Kidney epithelial cell (primary cell): Measurements from ENCODE around the gene FAM83F. TPM values are rescaled to one million over a fixed set of nuclear protein-coding genes. Genes with fewer than 3 reads are reported as not detected.

ENCODE experiments used
- DNase-seq: peaks from one replicate; pipeline ENCODE4 v3.0.0-alpha.2; 2010; ENCODE audit warnings: low read depth
- H3K27me3 ChIP-seq: 2 replicates; pipeline ENCODE4 v1.6.0; 2011; ENCODE audit warnings: low read length; ENCODE audit not compliant: control insufficient read depth, insufficient read depth
- H3K36me3 ChIP-seq: 2 replicates; pipeline ENCODE4 v1.5.1; 2011; ENCODE audit warnings: low read length; ENCODE audit not compliant: control insufficient read depth, insufficient read depth
- H3K4me3 ChIP-seq: 2 replicates; pipeline ENCODE4 v1.5.1; 2011; ENCODE audit warnings: low read depth, mild to moderate bottlenecking, control low read depth, low read length
- total RNA-seq: library from RNA; depleted of rRNA; stranded (reverse); fragments of >200 nt; gene quantifications from 2 replicates; pipeline ENCODE4 v1.2.3, GENCODE V29; 2015
- TF ChIP-seq, protein P1 (sequence below): IDR thresholded peaks from 2 replicates; pipeline ENCODE4 v1.5.1; 2011; ENCODE audit warnings: mild to moderate bottlenecking, moderate library complexity, low read length, control low read depth, inconsistent platforms; ENCODE audit not compliant: insufficient read depth, poor library complexity, severe bottlenecking

FAM83F gene
- total RNA-seq, 1 donor from 2014 or later: 6.9 TPM

DNA sequence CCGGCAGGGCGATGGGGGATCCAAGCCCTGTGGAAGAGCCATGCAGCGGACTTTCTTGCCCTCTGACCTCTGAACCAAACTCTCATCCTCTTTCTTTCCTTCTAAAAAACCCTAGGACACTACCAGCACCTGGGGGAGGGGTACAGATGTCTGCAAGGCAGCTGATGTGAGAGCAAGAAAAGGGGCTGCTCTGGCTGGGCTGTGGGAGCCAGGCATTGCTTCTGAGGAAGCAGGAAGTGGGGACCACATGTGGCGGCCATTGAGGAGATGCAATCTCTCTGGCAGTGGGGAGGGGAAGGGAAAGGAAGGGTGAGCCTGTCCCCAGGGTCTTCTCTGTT, 36.0 kb downstream of the FAM83F start:
- TF ChIP-seq, protein P1, sequence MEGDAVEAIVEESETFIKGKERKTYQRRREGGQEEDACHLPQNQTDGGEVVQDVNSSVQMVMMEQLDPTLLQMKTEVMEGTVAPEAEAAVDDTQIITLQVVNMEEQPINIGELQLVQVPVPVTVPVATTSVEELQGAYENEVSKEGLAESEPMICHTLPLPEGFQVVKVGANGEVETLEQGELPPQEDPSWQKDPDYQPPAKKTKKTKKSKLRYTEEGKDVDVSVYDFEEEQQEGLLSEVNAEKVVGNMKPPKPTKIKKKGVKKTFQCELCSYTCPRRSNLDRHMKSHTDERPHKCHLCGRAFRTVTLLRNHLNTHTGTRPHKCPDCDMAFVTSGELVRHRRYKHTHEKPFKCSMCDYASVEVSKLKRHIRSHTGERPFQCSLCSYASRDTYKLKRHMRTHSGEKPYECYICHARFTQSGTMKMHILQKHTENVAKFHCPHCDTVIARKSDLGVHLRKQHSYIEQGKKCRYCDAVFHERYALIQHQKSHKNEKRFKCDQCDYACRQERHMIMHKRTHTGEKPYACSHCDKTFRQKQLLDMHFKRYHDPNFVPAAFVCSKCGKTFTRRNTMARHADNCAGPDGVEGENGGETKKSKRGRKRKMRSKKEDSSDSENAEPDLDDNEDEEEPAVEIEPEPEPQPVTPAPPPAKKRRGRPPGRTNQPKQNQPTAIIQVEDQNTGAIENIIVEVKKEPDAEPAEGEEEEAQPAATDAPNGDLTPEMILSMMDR: no peak
- no peak for DNase-seq
- Histone ChIP-seq H3K36me3 (no peaks in the 10 kb centered on the region), H3K27me3 (peaks cover 10% of the 10 kb centered on the region), H3K4me3 (no peak overlapping the region)

DNA sequence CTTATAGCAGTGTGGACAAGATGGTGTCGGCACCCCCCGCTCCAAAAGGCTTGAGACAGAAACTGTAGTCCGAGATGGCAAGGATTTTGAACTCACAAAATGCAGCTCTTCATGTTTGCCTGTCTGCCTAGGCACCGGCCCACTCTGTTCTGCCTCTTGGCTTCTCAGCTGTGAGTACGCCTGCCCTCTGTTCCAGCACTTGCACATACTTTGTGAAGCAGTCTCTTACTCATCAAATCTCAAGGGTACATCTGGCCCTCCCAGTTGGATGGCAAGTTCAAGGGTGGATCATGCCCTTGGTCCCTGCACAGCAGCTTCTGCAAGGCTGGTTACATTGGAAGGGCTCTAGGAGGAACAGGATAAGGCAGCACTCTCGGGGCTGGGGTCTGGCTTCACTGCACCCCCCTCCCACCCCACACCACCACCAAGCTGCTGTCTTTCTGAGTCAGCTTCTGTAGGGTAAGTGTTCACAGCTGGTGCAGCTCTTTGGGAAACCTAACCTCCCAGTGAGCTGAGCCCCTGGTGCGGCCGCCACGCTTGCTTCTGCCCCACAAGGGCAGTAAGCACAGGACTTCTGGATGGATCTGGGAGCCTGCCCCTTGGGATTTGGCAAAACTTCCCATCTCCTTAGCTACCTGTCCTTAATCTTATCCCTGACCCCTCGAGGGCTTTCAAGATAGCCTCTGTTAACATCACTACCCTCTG, 37.2 kb downstream of the FAM83F start:
- Histone ChIP-seq H3K4me3 (no peak overlapping the region), H3K36me3 (no peaks in the 10 kb centered on the region), H3K27me3 (peaks cover 8% of the 10 kb centered on the region)
- TF ChIP-seq, protein P1: no peak
- no peak for DNase-seq

DNA sequence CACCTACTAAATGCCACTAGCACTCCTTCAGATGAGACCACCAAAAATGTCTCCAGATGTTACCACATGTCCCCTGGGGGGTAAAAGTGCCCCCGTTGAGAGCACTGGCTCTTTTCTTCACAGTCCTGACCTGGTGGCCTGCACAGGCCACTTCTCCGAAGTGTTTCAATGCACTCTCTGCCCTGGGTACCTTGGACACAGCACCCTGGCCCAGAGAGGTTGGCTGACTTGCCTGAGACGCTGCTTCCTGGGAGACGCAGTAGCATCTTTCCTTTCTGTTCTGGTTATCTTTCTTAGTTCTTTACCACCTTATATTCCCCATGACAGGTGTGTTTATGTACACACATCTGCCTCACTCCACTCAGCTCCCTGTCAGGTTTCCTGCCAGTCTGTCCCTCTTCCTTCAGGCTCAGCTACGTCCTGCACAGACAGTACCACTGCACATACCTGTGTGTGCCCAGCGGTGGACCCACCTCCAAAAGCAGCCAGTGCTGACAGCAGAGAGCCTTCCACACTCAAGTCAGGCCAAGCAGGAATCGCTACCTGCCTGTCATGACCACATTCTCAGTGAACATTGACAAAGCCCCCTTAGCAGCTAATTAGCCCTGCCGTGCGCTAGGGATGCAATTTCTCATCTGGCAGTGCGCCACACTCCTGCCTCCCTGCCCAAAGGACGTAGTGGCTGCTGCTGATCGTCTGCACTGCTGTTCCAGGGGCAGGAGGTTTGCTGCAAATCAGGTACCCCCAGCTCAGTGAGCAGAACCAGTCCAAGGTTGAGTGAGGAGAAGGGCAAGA, 39.0 kb downstream of the FAM83F start:
- TF ChIP-seq, protein P1: no peak
- Histone ChIP-seq H3K27me3 (peaks cover 5% of the 10 kb centered on the region), H3K36me3 (no peaks in the 10 kb centered on the region), H3K4me3 (no peak overlapping the region)
- no peak for DNase-seq

DNA sequence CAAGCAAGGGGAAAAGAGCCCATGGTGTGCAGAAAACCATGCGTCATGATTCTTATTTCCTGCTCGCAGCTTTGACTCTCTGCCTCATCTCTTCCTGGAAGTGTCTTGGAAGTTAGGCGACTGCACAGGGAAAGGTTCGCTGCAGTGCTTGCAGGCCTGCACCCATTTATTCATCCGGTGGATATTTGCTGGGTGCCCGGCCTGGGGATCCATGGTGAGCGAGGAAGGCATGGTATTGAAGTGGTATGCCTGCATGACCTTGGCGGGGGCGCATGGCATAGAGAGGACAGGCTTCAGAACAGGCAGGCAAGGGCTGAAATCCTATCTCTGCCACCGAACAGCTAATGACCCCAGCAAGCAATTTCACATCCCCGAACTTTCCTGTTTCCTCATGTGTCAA, 40.6 kb downstream of the FAM83F start:
- H3K27me3 ChIP-seq: peaks cover 3% of the 10 kb centered on the region
- DNase-seq: no peak
- TF ChIP-seq, protein P1: no peak
- no peaks in the 10 kb centered on the region for H3K36me3 ChIP-seq
- no peak overlapping the region for H3K4me3 ChIP-seq

DNA sequence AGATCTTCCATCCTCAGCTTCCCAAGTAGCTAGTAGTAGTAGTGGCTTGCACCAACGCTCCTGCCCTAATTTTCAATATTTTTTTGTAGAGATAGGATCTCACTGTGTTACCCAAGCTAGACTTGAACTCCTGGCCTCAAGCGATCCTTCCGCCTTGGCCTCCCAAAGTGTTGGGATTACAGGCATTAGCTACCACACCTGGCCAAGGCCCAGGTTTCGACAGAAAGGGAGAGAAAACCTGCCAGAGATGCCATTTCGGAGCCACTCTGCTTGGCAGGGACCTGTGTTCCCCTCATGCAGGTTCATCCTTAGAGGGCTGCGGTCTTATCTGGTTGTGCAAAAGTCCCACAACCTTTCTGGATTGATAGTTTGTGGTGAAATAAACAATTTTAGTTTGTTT, 41.4 kb downstream of the FAM83F start:
- no peaks in the 10 kb centered on the region for H3K36me3 ChIP-seq
- DNase-seq: no peak
- TF ChIP-seq, protein P1: no peak
- H3K27me3 ChIP-seq: peaks cover 3% of the 10 kb centered on the region
- no peak overlapping the region for H3K4me3 ChIP-seq
